PC-9 (cell line): ENCODE data around the gene ARHGAP26.

ENCODE experiments used
- EZH2 ChIP-seq: fragments of 200-600 bp; sonication (generic); IDR thresholded peaks from 2 replicates; pipeline ENCODE4 v1.8.0; 2017; ENCODE audit warnings: antibody characterized with exemption, low read depth
- TF ChIP-seq, protein P1 (sequence below): fragments of 200-600 bp; sonication (generic); conservative IDR thresholded peaks from 2 replicates; pipeline ENCODE4 v1.6.1; 2017; ENCODE audit warnings: mixed run types, antibody characterized with exemption, mild to moderate bottlenecking, moderate library complexity

DNA sequence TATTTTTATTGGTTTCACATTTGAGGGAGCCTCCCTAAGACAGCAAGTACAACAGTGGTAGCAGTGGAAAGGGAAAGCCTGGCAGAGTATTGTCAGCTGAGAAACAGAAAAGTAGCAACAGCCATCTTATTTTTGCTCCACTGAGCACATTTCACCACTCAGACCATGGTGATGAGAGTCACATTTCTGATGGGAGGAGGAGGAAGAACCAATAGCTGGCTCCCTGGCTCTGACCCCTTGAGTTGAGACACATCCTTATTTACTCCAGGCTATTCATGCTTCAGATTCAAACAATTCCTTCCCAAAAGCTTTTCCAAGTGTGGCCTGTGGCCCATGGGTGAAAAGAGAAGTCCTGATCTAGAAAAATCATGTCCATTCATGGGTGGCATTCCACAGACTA is 236.3 kb downstream of the ARHGAP26 start:
- TF ChIP-seq, protein P1, sequence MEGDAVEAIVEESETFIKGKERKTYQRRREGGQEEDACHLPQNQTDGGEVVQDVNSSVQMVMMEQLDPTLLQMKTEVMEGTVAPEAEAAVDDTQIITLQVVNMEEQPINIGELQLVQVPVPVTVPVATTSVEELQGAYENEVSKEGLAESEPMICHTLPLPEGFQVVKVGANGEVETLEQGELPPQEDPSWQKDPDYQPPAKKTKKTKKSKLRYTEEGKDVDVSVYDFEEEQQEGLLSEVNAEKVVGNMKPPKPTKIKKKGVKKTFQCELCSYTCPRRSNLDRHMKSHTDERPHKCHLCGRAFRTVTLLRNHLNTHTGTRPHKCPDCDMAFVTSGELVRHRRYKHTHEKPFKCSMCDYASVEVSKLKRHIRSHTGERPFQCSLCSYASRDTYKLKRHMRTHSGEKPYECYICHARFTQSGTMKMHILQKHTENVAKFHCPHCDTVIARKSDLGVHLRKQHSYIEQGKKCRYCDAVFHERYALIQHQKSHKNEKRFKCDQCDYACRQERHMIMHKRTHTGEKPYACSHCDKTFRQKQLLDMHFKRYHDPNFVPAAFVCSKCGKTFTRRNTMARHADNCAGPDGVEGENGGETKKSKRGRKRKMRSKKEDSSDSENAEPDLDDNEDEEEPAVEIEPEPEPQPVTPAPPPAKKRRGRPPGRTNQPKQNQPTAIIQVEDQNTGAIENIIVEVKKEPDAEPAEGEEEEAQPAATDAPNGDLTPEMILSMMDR: no peak
- TF ChIP-seq EZH2: no peak
